AG09319 (cell line): ENCODE measurements around the gene TTC7B.

Experiments
- DNase-seq: peaks from one replicate; pipeline ENCODE4 v3.0.0-alpha.2; 2010; ENCODE audit warnings: low read depth; ENCODE audit errors: extremely low read depth
- CTCF ChIP-seq: IDR thresholded peaks from 2 replicates; pipeline ENCODE4 v1.5.1; 2011; ENCODE audit warnings: low read depth, mild to moderate bottlenecking, inconsistent platforms, low read length, moderate library complexity

Gene TTC7B

GRCh38 chr14:90785876-90786450, 30.3 kb downstream of the TTC7B start:
- no peak for DNase-seq
- no peak for TF ChIP-seq CTCF

DNA sequence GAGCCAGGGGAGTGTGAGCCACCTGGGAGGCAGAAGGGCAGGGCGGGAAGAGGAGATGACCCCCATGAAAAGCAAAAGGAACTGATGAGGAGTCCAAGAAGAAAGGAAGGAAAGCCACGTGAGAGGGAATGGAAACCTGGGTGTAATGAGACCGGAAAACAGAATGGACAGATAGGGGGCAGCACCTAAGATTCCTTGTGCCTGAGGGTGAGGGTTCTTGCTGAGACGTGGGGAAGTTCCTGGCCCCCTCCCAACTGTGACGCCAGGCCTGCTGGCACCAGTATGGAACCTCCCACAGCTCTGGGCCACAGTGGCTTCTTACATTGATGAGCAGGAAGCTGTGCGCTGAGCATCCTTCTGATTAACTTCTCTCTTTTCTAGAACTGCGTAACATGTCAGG, 30.8 kb downstream of the TTC7B start:
- DNase-seq = no peak
- TF ChIP-seq CTCF = no peak; the same call in 1 of the 2 replicates

DNA sequence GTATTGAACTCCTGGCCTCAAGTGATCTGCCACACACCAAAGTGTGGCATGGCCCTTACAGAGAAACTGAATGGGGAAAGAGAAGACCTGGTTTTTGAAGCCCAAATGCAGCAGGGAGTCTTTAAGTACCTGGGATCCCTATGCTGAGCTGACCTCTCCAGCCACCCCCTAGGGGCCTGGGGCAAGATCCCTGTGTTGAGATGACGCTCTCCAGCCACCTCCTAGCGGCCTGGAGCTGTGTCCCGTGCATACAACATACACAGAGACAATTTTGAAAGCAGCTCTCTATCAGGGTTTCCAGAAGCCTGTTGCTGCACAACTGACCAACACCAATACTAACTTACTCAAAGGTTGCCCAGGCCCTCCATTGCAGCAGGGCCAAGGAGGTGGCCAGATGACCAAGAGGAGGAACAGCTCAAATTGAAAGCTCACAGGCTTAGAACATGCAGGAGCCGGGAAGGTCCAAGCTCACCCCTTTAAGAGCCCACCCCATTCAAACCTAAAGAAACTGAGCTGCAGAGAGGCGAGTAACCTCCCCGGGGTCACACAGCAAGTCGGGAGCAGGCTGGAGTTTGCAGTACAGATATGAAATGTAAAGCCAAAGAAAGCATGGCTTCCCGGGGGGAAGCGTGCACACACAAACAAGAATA, 31.5 kb downstream of the TTC7B start:
- no peak for DNase-seq
- no peak for TF ChIP-seq CTCF

DNA sequence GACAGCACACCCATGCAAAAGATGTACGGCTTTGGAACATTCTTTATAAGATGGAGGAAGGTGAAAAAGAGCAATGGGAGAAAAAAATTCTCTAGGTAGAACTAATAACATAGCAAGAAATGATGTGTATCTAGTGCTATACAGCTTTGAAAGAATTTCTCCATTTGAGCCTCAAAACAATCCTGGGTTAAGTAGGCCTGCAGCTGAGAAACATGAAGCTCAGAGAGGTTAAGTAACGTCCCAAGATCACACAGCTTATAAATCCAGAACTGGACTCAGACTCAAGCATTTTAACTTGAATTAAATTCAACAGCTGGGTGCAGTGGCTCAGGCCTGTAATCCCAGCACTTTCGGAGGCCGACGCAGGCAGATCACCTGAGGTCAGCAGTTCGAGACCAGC, 32.9 kb downstream of the TTC7B start:
- no peak for DNase-seq
- TF ChIP-seq CTCF = no peak

GRCh38 chr14:90782892-90783291, 33.3 kb downstream of the TTC7B start:
- TF ChIP-seq CTCF = no peak
- DNase-seq = no peak

DNA sequence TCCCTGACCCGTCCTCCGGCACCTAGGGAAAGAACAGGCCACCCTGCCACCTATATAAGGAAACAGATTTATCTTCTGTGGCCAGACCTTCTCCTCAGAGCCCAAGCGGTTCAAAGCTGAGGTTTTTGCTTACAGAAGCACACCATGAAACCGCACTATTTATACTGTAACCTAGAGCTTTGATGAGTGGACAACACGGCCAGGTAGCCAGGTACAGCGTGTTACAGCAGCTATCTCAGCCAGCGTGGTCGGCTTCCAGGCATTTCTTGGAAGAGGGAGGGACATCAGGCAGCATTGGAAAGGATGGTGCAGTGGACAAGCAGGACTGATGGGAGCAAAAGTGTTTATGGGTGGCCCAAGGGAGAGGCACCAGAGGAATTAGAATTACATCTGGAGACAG, 34.4 kb downstream of the TTC7B start:
- no peak for TF ChIP-seq CTCF
- no peak for DNase-seq

DNA sequence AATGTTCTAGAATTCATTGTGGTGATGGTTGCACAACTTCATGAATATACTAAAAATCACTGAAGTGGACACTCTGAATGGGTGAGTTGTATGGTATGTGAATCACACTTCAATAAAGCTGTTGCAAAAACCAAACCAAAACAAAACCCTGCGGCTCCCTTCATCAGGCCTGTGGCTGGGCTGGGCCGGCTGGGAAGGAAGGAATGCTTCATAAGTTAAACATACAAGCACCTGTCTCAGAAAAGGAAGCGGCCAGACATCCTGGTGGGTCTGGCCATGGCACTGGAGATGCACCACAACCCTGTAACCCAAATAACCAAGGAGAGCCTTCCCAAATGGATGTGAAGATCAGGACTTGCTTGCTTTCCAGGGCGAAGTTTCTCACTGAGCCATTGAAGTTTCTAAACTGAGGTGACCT, 34.9 kb downstream of the TTC7B start:
- TF ChIP-seq CTCF = no peak

More for the DNA sequence above, 34.9 kb downstream of the TTC7B start:
- DNase-seq = no peak
